ENCODE data around the gene RBM20.
"Not testable (repeated sequence)": the region's sequence is repeated elsewhere in the genome, so short reads cannot be mapped to it uniquely, and the experiment has no call there.

The RBM20 gene

GRCh38 chr10:110661292-110661691, 17.2 kb downstream of the RBM20 start:
- no peak for TF ChIP-seq CTCF (IDR thresholded peaks at IDR 0.05; ENCODE audit: unreplicated experiment in 3 of 3)
- Mint-ChIP-seq H3K4me3 (no peak overlapping the region), H3K27me3 (ENCODE audit: low read depth) (peaks cover 5% of the 10 kb centered on the region), H3K36me3 (ENCODE audit: low read depth) (no peaks in the 10 kb centered on the region), H3K9me3 (peaks cover 2% of the 10 kb centered on the region), H3K4me1 (peaks cover 15% of the 10 kb centered on the region), H3K27ac (no peak overlapping the region)

- H3K9me3 Mint-ChIP-seq = peaks cover 2% of the 10 kb centered on the region
- H3K4me3 Mint-ChIP-seq = no peak overlapping the region
- H3K27me3 Mint-ChIP-seq (ENCODE audit: low read depth) = peaks cover 21% of the 10 kb centered on the region
- H3K4me1 Mint-ChIP-seq = peaks cover 43% of the 10 kb centered on the region
- H3K36me3 Mint-ChIP-seq (ENCODE audit: low read depth) = peaks cover 3% of the 10 kb centered on the region
- no peak for TF ChIP-seq CTCF (IDR thresholded peaks at IDR 0.05; ENCODE audit: unreplicated experiment in 3 of 3)
- no peak overlapping the region for H3K27ac Mint-ChIP-seq
These were observed 20.6 kb downstream of the RBM20 start for GRCh38 chr10:110664483-110665420.

GRCh38 chr10:110666259-110666658, 22.1 kb downstream of the RBM20 start:
- not testable (repeated sequence) for H3K27ac Mint-ChIP-seq; H3K36me3 Mint-ChIP-seq (ENCODE audit: low read depth); H3K4me3 Mint-ChIP-seq; H3K9me3 Mint-ChIP-seq
- Mint-ChIP-seq H3K27me3 (ENCODE audit: low read depth) (peaks cover 35% of the 10 kb centered on the region), H3K4me1 (peaks cover 38% of the 10 kb centered on the region)

GRCh38 chr10:110666673-110667072, 22.5 kb downstream of the RBM20 start:
- Mint-ChIP-seq H3K27ac (no peak overlapping the region), H3K27me3 (ENCODE audit: low read depth) (peaks cover 37% of the 10 kb centered on the region), H3K4me1 (peaks cover 38% of the 10 kb centered on the region), H3K4me3 (no peak overlapping the region), H3K36me3 (ENCODE audit: low read depth) (peaks cover 3% of the 10 kb centered on the region), H3K9me3 (peaks cover 2% of the 10 kb centered on the region)
- TF ChIP-seq CTCF (IDR thresholded peaks at IDR 0.05; ENCODE audit: unreplicated experiment in 3 of 3) = no peak

- Mint-ChIP-seq H3K4me1 (peaks cover 43% of the 10 kb centered on the region), H3K36me3 (ENCODE audit: low read depth) (peaks cover 3% of the 10 kb centered on the region), H3K27me3 (ENCODE audit: low read depth) (peaks cover 47% of the 10 kb centered on the region), H3K9me3 (peaks cover 2% of the 10 kb centered on the region), H3K27ac (peak overlapping the region; percentile 3 to 66 (median 62)), H3K4me3 (peak overlapping the region in 1 of 3 experiments; percentile 29)
- no peak for TF ChIP-seq CTCF (IDR thresholded peaks at IDR 0.05; ENCODE audit: unreplicated experiment in 3 of 3)
These were observed 23.6 kb downstream of the RBM20 start for GRCh38 chr10:110667620-110668343.

- Mint-ChIP-seq H3K36me3 (ENCODE audit: low read depth) (peaks cover 3% of the 10 kb centered on the region), H3K27me3 (ENCODE audit: low read depth) (peaks cover 52% of the 10 kb centered on the region), H3K4me3 (peak overlapping the region in 1 of 3 experiments; percentile 29), H3K27ac (peak overlapping the region; percentile 3 to 66 (median 62)), H3K4me1 (peaks cover 45% of the 10 kb centered on the region), H3K9me3 (no peaks in the 10 kb centered on the region)
- TF ChIP-seq CTCF (IDR thresholded peaks at IDR 0.05; ENCODE audit: unreplicated experiment in 3 of 3) = no peak
These were observed 24.3 kb downstream of the RBM20 start for GRCh38 chr10:110668443-110668842.
